Astrocyte (in vitro differentiated cells and primary cell): ENCODE results near the gene MORC1. TPM values are rescaled to one million over a fixed set of nuclear protein-coding genes. Genes with fewer than 3 reads are reported as not detected.

Experiments used
- DNase-seq: peaks from one replicate; pipeline ENCODE4 v3.0.0-alpha.2; 2010; ENCODE audit warnings: low read depth
- FAIRE-seq: peaks from 2 replicates; lab custom pipeline; 2011; peaks lifted over from hg19 to GRCh38; lab: Jason Lieb, UNC
- H2AFZ ChIP-seq: 2 replicates; pipeline ENCODE4 v1.6.0; 2012; ENCODE audit warnings: low read depth, low read length, inconsistent platforms
- H3K27ac ChIP-seq: 2 replicates; pipeline ENCODE4 v1.5.1; 2011; ENCODE audit warnings: low read depth, low read length, inconsistent platforms
- H3K27me3 ChIP-seq: 2 replicates; pipeline ENCODE4 v1.6.0; 2011; ENCODE audit warnings: low read length, inconsistent platforms; ENCODE audit not compliant: insufficient read depth
- H3K36me3 ChIP-seq: 2 replicates; pipeline ENCODE4 v1.5.1; 2011; ENCODE audit warnings: low read length, inconsistent platforms; ENCODE audit not compliant: insufficient read depth
- H3K4me1 ChIP-seq: 2 replicates; pipeline ENCODE4 v1.5.1; 2011; ENCODE audit warnings: low read length, inconsistent platforms; ENCODE audit not compliant: insufficient read depth
- H3K4me2 ChIP-seq: 2 replicates; pipeline ENCODE4 v1.6.0; 2012; ENCODE audit warnings: low read length, inconsistent platforms
- H3K4me3 ChIP-seq: 2 replicates; pipeline ENCODE4 v1.5.1; 2011; ENCODE audit warnings: low read depth, mild to moderate bottlenecking, low read length, inconsistent platforms; ENCODE audit not compliant: insufficient read depth
- H3K79me2 ChIP-seq: 2 replicates; pipeline ENCODE4 v1.6.0; 2012; ENCODE audit warnings: mild to moderate bottlenecking, low read length, inconsistent platforms; ENCODE audit not compliant: insufficient read depth
- H3K9ac ChIP-seq: 2 replicates; pipeline ENCODE4 v1.6.0; 2012; ENCODE audit warnings: mild to moderate bottlenecking, low read length, inconsistent platforms
- H3K9me3 ChIP-seq: 2 replicates; pipeline ENCODE4 v1.5.1; 2012; ENCODE audit warnings: low read depth, mild to moderate bottlenecking, low read length, inconsistent platforms; ENCODE audit not compliant: insufficient read depth
- H4K20me1 ChIP-seq: 2 replicates; pipeline ENCODE4 v1.6.0; 2012; ENCODE audit warnings: low read length, inconsistent platforms; ENCODE audit not compliant: insufficient read depth
- H3K27ac Mint-ChIP-seq: one replicate; pipeline ENCODE4 v1.8.0; 2021; ENCODE audit warnings: mild to moderate bottlenecking, mixed read lengths; ENCODE audit not compliant: unreplicated experiment
- H3K27me3 Mint-ChIP-seq: one replicate; pipeline ENCODE4 v1.8.0; 2021; ENCODE audit warnings: low read depth, mixed read lengths; ENCODE audit not compliant: unreplicated experiment
- H3K36me3 Mint-ChIP-seq: one replicate; pipeline ENCODE4 v1.8.0; 2021; ENCODE audit warnings: low read depth, mixed read lengths; ENCODE audit not compliant: unreplicated experiment
- H3K4me1 Mint-ChIP-seq: one replicate; pipeline ENCODE4 v1.8.0; 2021; ENCODE audit warnings: low read depth, mixed read lengths; ENCODE audit not compliant: unreplicated experiment
- H3K4me3 Mint-ChIP-seq: one replicate; pipeline ENCODE4 v1.8.0; 2021; ENCODE audit warnings: mild to moderate bottlenecking, moderate library complexity, mixed read lengths; ENCODE audit not compliant: unreplicated experiment
- H3K9me3 Mint-ChIP-seq: one replicate; pipeline ENCODE4 v1.8.0; 2021; ENCODE audit warnings: mild to moderate bottlenecking, mixed read lengths; ENCODE audit not compliant: unreplicated experiment
- EZH2 ChIP-seq: IDR thresholded peaks from 2 replicates; pipeline ENCODE4 v1.6.1; 2012; ENCODE audit warnings: mild to moderate bottlenecking, low read length, inconsistent platforms; ENCODE audit not compliant: insufficient read depth
- total RNA-seq: library from RNA; stranded (reverse); gene quantifications from 2 replicates; pipeline ENCODE4 v1.2.1, GENCODE V29; 2021
- TF ChIP-seq, protein P1 (sequence below): IDR thresholded peaks from 2 replicates; pipeline ENCODE4 v1.5.1; 2011; ENCODE audit warnings: low read depth, mild to moderate bottlenecking, inconsistent platforms, low read length, moderate library complexity; ENCODE audit not compliant: insufficient read depth

MORC1 gene
- total RNA-seq, 1 donor from 2014 or later = not detected

DNA sequence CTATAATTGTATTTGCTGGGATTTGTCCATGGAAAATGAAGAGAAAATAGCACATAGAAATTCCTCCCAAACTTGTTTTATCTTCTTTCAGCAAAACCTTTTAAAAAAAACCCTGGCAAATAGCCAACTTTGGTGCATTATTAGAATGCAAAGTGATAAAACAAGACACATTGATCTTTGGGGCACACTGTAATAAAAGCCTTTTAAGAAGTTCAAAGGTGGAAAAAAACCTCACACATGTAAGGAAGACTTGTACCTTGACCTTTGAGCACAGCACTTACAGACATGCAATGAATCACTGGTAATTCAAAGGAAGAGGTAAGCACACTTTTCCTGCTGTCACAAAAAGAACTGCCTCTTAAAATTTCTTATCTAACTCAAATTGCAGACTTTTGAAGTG lies 8.0 kb upstream of the MORC1 start:
- TF ChIP-seq, protein P1, sequence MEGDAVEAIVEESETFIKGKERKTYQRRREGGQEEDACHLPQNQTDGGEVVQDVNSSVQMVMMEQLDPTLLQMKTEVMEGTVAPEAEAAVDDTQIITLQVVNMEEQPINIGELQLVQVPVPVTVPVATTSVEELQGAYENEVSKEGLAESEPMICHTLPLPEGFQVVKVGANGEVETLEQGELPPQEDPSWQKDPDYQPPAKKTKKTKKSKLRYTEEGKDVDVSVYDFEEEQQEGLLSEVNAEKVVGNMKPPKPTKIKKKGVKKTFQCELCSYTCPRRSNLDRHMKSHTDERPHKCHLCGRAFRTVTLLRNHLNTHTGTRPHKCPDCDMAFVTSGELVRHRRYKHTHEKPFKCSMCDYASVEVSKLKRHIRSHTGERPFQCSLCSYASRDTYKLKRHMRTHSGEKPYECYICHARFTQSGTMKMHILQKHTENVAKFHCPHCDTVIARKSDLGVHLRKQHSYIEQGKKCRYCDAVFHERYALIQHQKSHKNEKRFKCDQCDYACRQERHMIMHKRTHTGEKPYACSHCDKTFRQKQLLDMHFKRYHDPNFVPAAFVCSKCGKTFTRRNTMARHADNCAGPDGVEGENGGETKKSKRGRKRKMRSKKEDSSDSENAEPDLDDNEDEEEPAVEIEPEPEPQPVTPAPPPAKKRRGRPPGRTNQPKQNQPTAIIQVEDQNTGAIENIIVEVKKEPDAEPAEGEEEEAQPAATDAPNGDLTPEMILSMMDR = no peak
- TF ChIP-seq EZH2 = no peak
- H3K36me3 Mint-ChIP-seq = no peaks in the 10 kb centered on the region
- H3K4me2 ChIP-seq = no peak overlapping the region
- no peak overlapping the region for H3K27ac Mint-ChIP-seq
- no peak overlapping the region for H3K9ac ChIP-seq
- H3K27me3 Mint-ChIP-seq = peaks cover 3% of the 10 kb centered on the region
- no peak overlapping the region for H3K4me3 ChIP-seq
- H2AFZ ChIP-seq = no peak overlapping the region
- no peaks in the 10 kb centered on the region for H3K4me1 ChIP-seq
- no peaks in the 10 kb centered on the region for H3K79me2 ChIP-seq
- no peaks in the 10 kb centered on the region for H3K36me3 ChIP-seq
- H3K4me1 Mint-ChIP-seq = no peaks in the 10 kb centered on the region
- no peak overlapping the region for H3K27ac ChIP-seq
- H3K9me3 ChIP-seq = no peaks in the 10 kb centered on the region
- peaks cover 4% of the 10 kb centered on the region for H3K9me3 Mint-ChIP-seq
- no peaks in the 10 kb centered on the region for H3K27me3 ChIP-seq
- H3K4me3 Mint-ChIP-seq = no peak overlapping the region
- no peak for DNase-seq
- H4K20me1 ChIP-seq = no peaks in the 10 kb centered on the region
- no peak for FAIRE-seq

GRCh38 chr3:109122690-109123089 lies 4.8 kb upstream of the MORC1 start:
- FAIRE-seq (no peak), DNase-seq (no peak)
- Mint-ChIP-seq H3K4me1 (no peaks in the 10 kb centered on the region), H3K9me3 (peaks cover 4% of the 10 kb centered on the region), H3K4me3 (no peak overlapping the region), H3K27ac (no peak overlapping the region), H3K36me3 (no peaks in the 10 kb centered on the region), H3K27me3 (peaks cover 2% of the 10 kb centered on the region)
- H3K36me3 ChIP-seq = no peaks in the 10 kb centered on the region
- H3K9ac ChIP-seq = no peak overlapping the region
- no peaks in the 10 kb centered on the region for H4K20me1 ChIP-seq
- H3K4me1 ChIP-seq = no peaks in the 10 kb centered on the region
- H3K9me3 ChIP-seq = no peaks in the 10 kb centered on the region
- no peaks in the 10 kb centered on the region for H3K79me2 ChIP-seq
- H3K4me2 ChIP-seq = no peak overlapping the region
- TF ChIP-seq, protein P1 = no peak
- TF ChIP-seq EZH2 = no peak
- H3K27me3 ChIP-seq = no peaks in the 10 kb centered on the region
- no peak overlapping the region for H3K27ac ChIP-seq
- no peak overlapping the region for H3K4me3 ChIP-seq
- no peak overlapping the region for H2AFZ ChIP-seq

GRCh38 chr3:109118584-109118983 lies 650 bp upstream of the MORC1 start:
- no peak overlapping the region for H3K4me3 Mint-ChIP-seq
- Histone ChIP-seq H3K4me1 (no peaks in the 10 kb centered on the region), H3K9me3 (no peaks in the 10 kb centered on the region), H3K4me2 (no peak overlapping the region), H3K9ac (no peak overlapping the region), H3K27me3 (no peaks in the 10 kb centered on the region), H3K36me3 (no peaks in the 10 kb centered on the region), H2AFZ (no peak overlapping the region), H4K20me1 (no peaks in the 10 kb centered on the region), H3K4me3 (no peak overlapping the region), H3K27ac (no peak overlapping the region), H3K79me2 (no peaks in the 10 kb centered on the region)
- H3K36me3 Mint-ChIP-seq = no peaks in the 10 kb centered on the region
- no peaks in the 10 kb centered on the region for H3K4me1 Mint-ChIP-seq
- DNase-seq (no peak), FAIRE-seq (no peak)
- H3K27me3 Mint-ChIP-seq = peaks cover 3% of the 10 kb centered on the region
- TF ChIP-seq EZH2 = no peak
- TF ChIP-seq, protein P1 = no peak
- H3K27ac Mint-ChIP-seq = no peak overlapping the region
- peaks cover 4% of the 10 kb centered on the region for H3K9me3 Mint-ChIP-seq
